Activated T-helper 1 cell treated with Interleukin-2 at 50 U/mL for 16 hours (primary cell): ENCODE results near the gene SSU72.
"Not testable (repeated sequence)": the region's sequence is repeated elsewhere in the genome, so short reads cannot be mapped to it uniquely, and the experiment has no call there.

Source experiments
- DNase-seq: peaks from one replicate; pipeline ENCODE4 v3.0.0-alpha.2; 2020; ENCODE audit warnings: low read depth

SSU72 gene

DNA sequence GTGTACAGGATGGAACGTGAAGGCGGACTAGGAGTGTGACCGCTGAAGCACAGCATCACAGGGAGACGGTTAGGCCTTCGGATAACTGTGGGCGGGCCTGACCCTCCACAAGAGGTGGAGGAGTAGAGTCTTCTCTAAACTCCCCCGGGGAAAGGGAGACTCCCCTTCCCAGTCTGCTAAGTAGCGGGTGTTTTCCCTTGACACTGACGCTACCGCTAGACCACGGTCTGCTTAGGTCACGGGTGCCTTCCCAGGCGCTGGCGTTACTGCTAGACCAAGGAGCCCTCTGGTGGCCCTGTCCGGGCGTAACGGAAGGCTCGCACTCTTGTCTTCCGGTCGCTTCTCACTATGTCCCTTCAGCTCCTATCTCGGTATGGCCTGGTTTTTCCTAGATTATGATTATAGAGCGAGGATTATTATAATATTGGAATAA is 69.3 kb downstream of the SSU72 start:
- DNase-seq = not testable (repeated sequence)

GRCh38 chr1:1504777-1505365 is 69.8 kb downstream of the SSU72 start:
- DNase-seq = peak; percentile 35

- DNase-seq = not testable (repeated sequence)
Measured at GRCh38 chr1:1495461-1495975, 79.1 kb downstream of the SSU72 start.

DNA sequence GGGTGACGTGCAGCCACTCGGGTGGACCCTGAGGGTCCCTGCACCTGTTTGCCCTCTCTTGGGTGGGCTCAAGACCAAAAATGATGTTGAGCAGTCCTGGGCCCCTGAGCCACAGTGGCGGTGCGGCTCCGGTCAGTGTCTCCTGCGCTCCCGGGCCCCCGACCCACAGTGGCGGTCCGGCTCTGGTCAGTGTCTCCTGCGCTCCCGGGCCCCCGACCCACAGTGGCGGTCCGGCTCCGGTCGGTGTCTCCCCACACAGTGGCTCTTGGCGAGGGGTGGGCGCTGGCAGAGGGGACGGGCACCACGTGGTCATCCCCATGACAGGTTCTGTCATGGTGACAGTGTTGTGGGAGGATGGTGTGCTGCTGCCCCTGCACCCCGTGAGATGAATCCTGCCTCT is 80.4 kb downstream of the SSU72 start:
- DNase-seq = not testable (repeated sequence)
